SK-N-SH (cell line): ENCODE measurements around the gene MYH7B. TPM values are rescaled to one million over a fixed set of nuclear protein-coding genes. Genes with fewer than 3 reads are reported as not detected.

Experiments
- CTCF ChIA-PET: fragments of 300-600, 350-600 bp; formaldehyde crosslinking; extraction: SDS; loops from one replicate; lab custom pipeline; 2021; lab: Yijun Ruan, JAX
- POLR2A ChIA-PET: fragments of 350-600 bp; sonication (Branson Sonifier 250); formaldehyde crosslinking; extraction: SDS; loops from one replicate; lab custom pipeline; 2020; ENCODE audit warnings: antibody characterized with exemption, inconsistent platforms; lab: Yijun Ruan, JAX
- DNase-seq: peaks from one replicate; pipeline ENCODE4 v3.0.0; 2012
- H2AFZ ChIP-seq: fragments of 200-600 bp; sonication (generic); 2 replicates; pipeline ENCODE4 v1.8.1; 2016; ENCODE audit warnings: antibody characterized with exemption, mild to moderate bottlenecking, low read depth
- H3F3A ChIP-seq: fragments of 200-600 bp; sonication (generic); replicated peaks from 2 replicates; pipeline ENCODE3; 2016; ENCODE audit warnings: antibody characterized with exemption, mild to moderate bottlenecking; ENCODE audit not compliant: insufficient read depth
- H3K27ac ChIP-seq, 2 experiments: fragments of 200-500 bp in 1 of 2; fragments of 200-600 bp in 1 of 2; sonication (Bioruptor generic) in 1 of 2; sonication (generic), shearing (Covaris generic) in 1 of 2; 2 replicates each; pipeline versions ENCODE4 v1.5.1 to v1.6.1; 2014 to 2016; ENCODE audit warnings: low read depth in 2 of 2, inconsistent platforms in 1 of 2, low read length in 1 of 2, mild to moderate bottlenecking in 1 of 2, mixed read lengths in 1 of 2
- H3K27me3 ChIP-seq: fragments of 200-600 bp; sonication (generic), shearing (Covaris generic); 2 replicates; pipeline ENCODE4 v1.6.1; 2016; ENCODE audit warnings: mixed run types; ENCODE audit not compliant: insufficient read depth
- H3K36me3 ChIP-seq, 2 experiments: fragments of 200-500 bp in 1 of 2; fragments of 200-600 bp in 1 of 2; sonication (Bioruptor generic) in 1 of 2; sonication (generic) in 1 of 2; replicated peaks in 1 of 2; 2 replicates each; pipeline versions ENCODE3 to v1.5.1; 2014 to 2016; ENCODE audit warnings: low read length in 1 of 2, mild to moderate bottlenecking in 1 of 2; ENCODE audit not compliant: insufficient read depth in 2 of 2, control insufficient read depth in 1 of 2
- H3K4me1 ChIP-seq, 2 experiments: fragments of 200-500 bp in 1 of 2; fragments of 200-600 bp in 1 of 2; sonication (Bioruptor generic) in 1 of 2; sonication (generic), shearing (Covaris generic) in 1 of 2; 2 replicates each; pipeline versions ENCODE4 v1.5.1 to v1.6.1; 2014 to 2016; ENCODE audit warnings: low read depth in 1 of 2, low read length in 1 of 2, mixed run types in 1 of 2; ENCODE audit not compliant: insufficient read depth in 2 of 2, control insufficient read depth in 1 of 2
- H3K4me2 ChIP-seq: fragments of 200-600 bp; sonication (generic), shearing (Covaris generic); 2 replicates; pipeline ENCODE4 v1.6.1; 2017; ENCODE audit warnings: mixed run types
- H3K4me3 ChIP-seq, 2 experiments: fragments of 200-500 bp in 1 of 2; fragments of 200-600 bp in 1 of 2; sonication (Bioruptor generic) in 1 of 2; sonication (generic), shearing (Covaris generic) in 1 of 2; 2 replicates each; pipeline versions ENCODE4 v1.5.1 to v1.8.1; 2014 to 2016; ENCODE audit warnings: low read depth in 2 of 2, inconsistent platforms in 1 of 2, low read length in 1 of 2, mild to moderate bottlenecking in 1 of 2, mixed read lengths in 1 of 2, moderate library complexity in 1 of 2
- H3K79me2 ChIP-seq: fragments of 200-600 bp; sonication (generic); 2 replicates; pipeline ENCODE4 v1.8.1; 2017; ENCODE audit warnings: mild to moderate bottlenecking; ENCODE audit not compliant: insufficient read depth
- H3K9ac ChIP-seq: fragments of 200-600 bp; sonication (generic); 2 replicates; pipeline ENCODE4 v1.6.1; 2017; ENCODE audit warnings: mixed run types
- H3K9me2 ChIP-seq: fragments of 200-600 bp; sonication (generic); 2 replicates; pipeline ENCODE4 v1.6.1; 2017; ENCODE audit warnings: mixed run types
- H3K9me3 ChIP-seq: fragments of 200-600 bp; sonication (generic); 2 replicates; pipeline ENCODE4 v1.6.1; 2017; ENCODE audit warnings: mixed run types, mild to moderate bottlenecking, moderate library complexity
- H4K20me1 ChIP-seq: fragments of 200-600 bp; sonication (generic); 2 replicates; pipeline ENCODE4 v1.6.1; 2017; ENCODE audit warnings: mild to moderate bottlenecking, mixed run types; ENCODE audit not compliant: insufficient read depth
- EP300 ChIP-seq, 2 experiments: IDR thresholded peaks; 2 replicates each; pipeline versions ENCODE4 v1.4.0 to v1.6.1; 2012; ENCODE audit warnings: borderline replicate concordance in 1 of 2, low read depth in 1 of 2, low read length in 1 of 2
- EZH2phosphoT487 ChIP-seq: fragments of 200-600 bp; sonication (generic); IDR thresholded peaks from 2 replicates; pipeline ENCODE4 v1.6.1; 2017; ENCODE audit warnings: low read depth, mixed run types, mild to moderate bottlenecking, antibody characterized with exemption, moderate library complexity, borderline replicate concordance
- GABPA ChIP-seq: IDR thresholded peaks from 2 replicates; pipeline ENCODE4 v1.4.0; 2012; ENCODE audit warnings: low read depth, mild to moderate bottlenecking
- GATA2 ChIP-seq: sonication (generic); formaldehyde crosslinking; IDR thresholded peaks from 2 replicates; pipeline ENCODE4 v1.5.0; 2020; ENCODE audit warnings: mild to moderate bottlenecking, missing genetic modification reagents
- IRF3 ChIP-seq: fragments of 150-350 bp; IDR thresholded peaks from 2 replicates; pipeline ENCODE4 v1.6.1; 2016; ENCODE audit warnings: mild to moderate bottlenecking, low read depth, low read length
- JUND ChIP-seq: IDR thresholded peaks from 2 replicates; pipeline ENCODE4 v1.4.0; 2012
- MXI1 ChIP-seq: IDR thresholded peaks from 2 replicates; pipeline ENCODE4 v1.6.1; 2012; ENCODE audit warnings: mild to moderate bottlenecking, low read depth, low read length, improper control_type of control experiment
- RCOR1 ChIP-seq: fragments of 150-350 bp; IDR thresholded peaks from 2 replicates; pipeline ENCODE4 v1.6.1; 2017; ENCODE audit warnings: antibody characterized with exemption, low read length
- TEAD4 ChIP-seq: IDR thresholded peaks from 2 replicates; pipeline ENCODE4 v1.4.0; 2012; ENCODE audit warnings: mild to moderate bottlenecking, borderline replicate concordance; ENCODE audit not compliant: insufficient read depth
- WGBS: methylation state at CpG from one replicate; pipeline ENCODE4 v1.1.6; 2017; ENCODE audit warnings: low lambda C conversion rate; 5-methylcytosine and 5-hydroxymethylcytosine counted together
- polyA plus RNA-seq, 3 experiments: library from polyadenylated mRNA; depleted of rRNA; stranded (reverse); fragments of >200 nt; gene quantifications; 2 replicates each; pipeline ENCODE4 v1.2.3, GENCODE V29; 2012
- TF ChIP-seq, protein P1 (sequence below): IDR thresholded peaks from 2 replicates; pipeline ENCODE4 v1.4.0; 2012; ENCODE audit warnings: low read depth
- TF ChIP-seq, protein P2 (sequence below): IDR thresholded peaks from 2 replicates; pipeline ENCODE4 v1.4.0; 2012; ENCODE audit warnings: low read depth, borderline replicate concordance
- TF ChIP-seq, protein P3 (sequence below): fragments of 200-600 bp; sonication (generic); IDR thresholded peaks from 2 replicates; pipeline ENCODE4 v1.6.1; 2017; ENCODE audit warnings: antibody characterized with exemption, mild to moderate bottlenecking, moderate library complexity

Gene MYH7B
- polyA plus RNA-seq, 1 of the 3 experiments (the other 2 are of a cell fraction) = 0.41 TPM

GRCh38 chr20:34999782-35000181, 44.1 kb downstream of the MYH7B start:
- H3K4me2 ChIP-seq = no peak overlapping the region
- DNase-seq = no peak
- peaks cover 8 to 80% of the 10 kb centered on the region in 2 experiments for H3K36me3 ChIP-seq
- no peaks in the 10 kb centered on the region for H3K9me3 ChIP-seq
- H4K20me1 ChIP-seq = no peaks in the 10 kb centered on the region
- H3F3A ChIP-seq = no peaks in the 10 kb centered on the region
- WGBS = 100% methylated on average over 5 of the region's 10 CpGs
- no peaks in the 10 kb centered on the region for H3K79me2 ChIP-seq
- H3K27ac ChIP-seq = no peak overlapping the region
- H3K9me2 ChIP-seq = no peaks in the 10 kb centered on the region
- no peak overlapping the region for H2AFZ ChIP-seq
- no peaks in the 10 kb centered on the region; a peak in 1 of 4 replicates for H3K4me1 ChIP-seq
- CTCF ChIA-PET = interaction anchor here (4.2 kb wide), 1 partner anchor 126 kb away, joined by 33 read pairs; the partner anchor contains the start of gene GGT7
- POLR2A ChIA-PET = no interaction called here
- H3K9ac ChIP-seq = no peak overlapping the region
- no peaks in the 10 kb centered on the region for H3K27me3 ChIP-seq
- H3K4me3 ChIP-seq = no peak overlapping the region
- no peak for TF ChIP-seq EP300 (IDR thresholded peaks at IDR 0.05; ENCODE audit: borderline replicate concordance in 1 of 2, low read depth in 1 of 2, low read length in 1 of 2)
- no peak for TF ChIP-seq JUND
- TF ChIP-seq, protein P1, sequence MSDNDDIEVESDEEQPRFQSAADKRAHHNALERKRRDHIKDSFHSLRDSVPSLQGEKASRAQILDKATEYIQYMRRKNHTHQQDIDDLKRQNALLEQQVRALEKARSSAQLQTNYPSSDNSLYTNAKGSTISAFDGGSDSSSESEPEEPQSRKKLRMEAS = no peak
- no peak for TF ChIP-seq GABPA
- no peak for TF ChIP-seq RCOR1
- TF ChIP-seq, protein P2, sequence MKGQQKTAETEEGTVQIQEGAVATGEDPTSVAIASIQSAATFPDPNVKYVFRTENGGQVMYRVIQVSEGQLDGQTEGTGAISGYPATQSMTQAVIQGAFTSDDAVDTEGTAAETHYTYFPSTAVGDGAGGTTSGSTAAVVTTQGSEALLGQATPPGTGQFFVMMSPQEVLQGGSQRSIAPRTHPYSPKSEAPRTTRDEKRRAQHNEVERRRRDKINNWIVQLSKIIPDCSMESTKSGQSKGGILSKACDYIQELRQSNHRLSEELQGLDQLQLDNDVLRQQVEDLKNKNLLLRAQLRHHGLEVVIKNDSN = no peak
- no peak for TF ChIP-seq GATA2

DNA sequence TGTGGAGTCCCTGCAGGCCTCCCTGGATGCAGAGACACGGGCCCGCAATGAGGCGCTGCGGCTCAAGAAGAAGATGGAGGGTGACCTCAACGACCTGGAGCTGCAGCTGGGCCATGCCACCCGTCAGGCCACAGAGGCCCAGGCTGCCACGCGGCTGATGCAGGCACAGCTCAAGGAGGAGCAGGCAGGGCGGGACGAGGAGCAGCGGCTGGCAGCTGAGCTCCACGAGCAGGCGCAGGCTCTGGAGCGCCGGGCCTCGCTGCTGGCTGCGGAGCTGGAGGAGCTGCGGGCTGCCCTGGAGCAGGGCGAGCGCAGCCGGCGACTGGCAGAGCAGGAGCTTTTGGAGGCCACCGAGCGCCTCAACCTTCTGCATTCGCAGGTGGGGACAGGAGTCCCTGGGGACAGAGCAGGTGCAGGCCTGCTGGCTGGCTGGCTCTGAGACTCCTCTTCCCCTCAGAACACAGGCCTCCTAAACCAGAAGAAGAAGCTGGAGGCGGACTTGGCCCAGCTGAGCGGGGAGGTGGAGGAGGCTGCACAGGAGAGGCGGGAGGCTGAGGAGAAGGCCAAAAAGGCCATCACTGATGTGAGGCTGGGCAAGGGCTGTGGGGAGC, 44.7 kb downstream of the MYH7B start:
- Histone ChIP-seq H3K79me2 (no peaks in the 10 kb centered on the region), H4K20me1 (no peaks in the 10 kb centered on the region), H3K4me2 (no peak overlapping the region), H3K9ac (no peak overlapping the region), H3K9me2 (no peaks in the 10 kb centered on the region), H3K4me3 (no peak overlapping the region), H3K27ac (no peak overlapping the region), H3K4me1 (no peaks in the 10 kb centered on the region; a peak in 1 of 4 replicates), H3F3A (no peaks in the 10 kb centered on the region), H2AFZ (no peak overlapping the region), H3K36me3 (peaks cover 12 to 86% of the 10 kb centered on the region in 2 experiments), H3K27me3 (no peaks in the 10 kb centered on the region), H3K9me3 (no peaks in the 10 kb centered on the region)
- no peak for DNase-seq
- ChIA-PET POLR2A (no interaction called here), CTCF (interaction anchor here (0.9 to 4.2 kb wide), 4 partner anchors 37 to 131 kb away, joined by 3 to 33 read pairs (median 6); partner anchors contain the start of genes GGT7 and TRPC4AP)
- TF ChIP-seq, protein P3, sequence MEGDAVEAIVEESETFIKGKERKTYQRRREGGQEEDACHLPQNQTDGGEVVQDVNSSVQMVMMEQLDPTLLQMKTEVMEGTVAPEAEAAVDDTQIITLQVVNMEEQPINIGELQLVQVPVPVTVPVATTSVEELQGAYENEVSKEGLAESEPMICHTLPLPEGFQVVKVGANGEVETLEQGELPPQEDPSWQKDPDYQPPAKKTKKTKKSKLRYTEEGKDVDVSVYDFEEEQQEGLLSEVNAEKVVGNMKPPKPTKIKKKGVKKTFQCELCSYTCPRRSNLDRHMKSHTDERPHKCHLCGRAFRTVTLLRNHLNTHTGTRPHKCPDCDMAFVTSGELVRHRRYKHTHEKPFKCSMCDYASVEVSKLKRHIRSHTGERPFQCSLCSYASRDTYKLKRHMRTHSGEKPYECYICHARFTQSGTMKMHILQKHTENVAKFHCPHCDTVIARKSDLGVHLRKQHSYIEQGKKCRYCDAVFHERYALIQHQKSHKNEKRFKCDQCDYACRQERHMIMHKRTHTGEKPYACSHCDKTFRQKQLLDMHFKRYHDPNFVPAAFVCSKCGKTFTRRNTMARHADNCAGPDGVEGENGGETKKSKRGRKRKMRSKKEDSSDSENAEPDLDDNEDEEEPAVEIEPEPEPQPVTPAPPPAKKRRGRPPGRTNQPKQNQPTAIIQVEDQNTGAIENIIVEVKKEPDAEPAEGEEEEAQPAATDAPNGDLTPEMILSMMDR = no peak
- no peak for TF ChIP-seq EZH2phosphoT487
- TF ChIP-seq TEAD4 = no peak
- TF ChIP-seq MXI1 = no peak
- no peak for TF ChIP-seq RCOR1
- TF ChIP-seq IRF3 = no peak
- WGBS = 99% methylated on average over 21 of the region's 28 CpGs
